SKM-1 (cell line): ENCODE results near the gene WRNIP1.

ENCODE experiments used
- DNase-seq: peaks from one replicate; lab custom pipeline; 2025; ENCODE audit not compliant: unreplicated experiment; lab: John Stamatoyannopoulos, UW

Gene WRNIP1

GRCh38 chr6:2765166-2765895, at the start of gene WRNIP1:
WRNIP1 (plus strand) TSS chr6:2765393; CDS start chr6:2765623, 230 bp downstream.
- peak; percentile 93 for DNase-seq

GRCh38 chr6:2715737-2716136, 49.5 kb upstream of the WRNIP1 start:
- DNase-seq, result no peak

GRCh38 chr6:2716936-2717700, 48.1 kb upstream of the WRNIP1 start:
- no peak for DNase-seq

GRCh38 chr6:2718334-2719092, 46.7 kb upstream of the WRNIP1 start:
- no peak for DNase-seq

GRCh38 chr6:2719093-2719455, 46.1 kb upstream of the WRNIP1 start:
- no peak for DNase-seq

GRCh38 chr6:2721219-2721618, 44.0 kb upstream of the WRNIP1 start:
- no peak for DNase-seq

GRCh38 chr6:2725364-2725988, 39.7 kb upstream of the WRNIP1 start:
- DNase-seq, result no peak

- DNase-seq, result no peak
Measured at GRCh38 chr6:2725999-2726567, 39.1 kb upstream of the WRNIP1 start.

GRCh38 chr6:2729921-2730320, 35.3 kb upstream of the WRNIP1 start:
- no peak for DNase-seq

GRCh38 chr6:2730353-2731107, 34.7 kb upstream of the WRNIP1 start:
- DNase-seq, result no peak

- DNase-seq, result no peak
Measured at GRCh38 chr6:2731281-2731909, 33.8 kb upstream of the WRNIP1 start.

- no peak for DNase-seq
Measured at GRCh38 chr6:2732503-2733089, 32.6 kb upstream of the WRNIP1 start.

- peak; percentile 83 for DNase-seq
Measured at GRCh38 chr6:2733324-2733723, 31.9 kb upstream of the WRNIP1 start.

- no peak for DNase-seq
Measured at GRCh38 chr6:2733736-2734480, 31.3 kb upstream of the WRNIP1 start.

- DNase-seq, result no peak
Measured at GRCh38 chr6:2734488-2735166, 30.6 kb upstream of the WRNIP1 start.

GRCh38 chr6:2737885-2738284, 27.3 kb upstream of the WRNIP1 start:
- DNase-seq, result no peak

GRCh38 chr6:2738373-2738979, 26.7 kb upstream of the WRNIP1 start:
- DNase-seq, result peak; percentile 24

GRCh38 chr6:2739335-2739734, 25.9 kb upstream of the WRNIP1 start:
- DNase-seq, result no peak
